SK-N-SH (cell line): ENCODE measurements around the gene TECPR2.

Source experiments
- CTCF ChIP-seq: fragments of 200-600 bp; sonication (generic); IDR thresholded peaks from 2 replicates; pipeline ENCODE4 v1.6.1; 2017; ENCODE audit warnings: antibody characterized with exemption, mild to moderate bottlenecking, moderate library complexity
- FOXM1 ChIP-seq: IDR thresholded peaks from 2 replicates; pipeline ENCODE4 v1.4.0; 2012; ENCODE audit warnings: low read depth, mild to moderate bottlenecking
- POLR2AphosphoS5 ChIP-seq: IDR thresholded peaks from 2 replicates; pipeline ENCODE4 v1.6.1; 2012; ENCODE audit warnings: low read depth, low read length
- RAD21 ChIP-seq: IDR thresholded peaks from 2 replicates; pipeline ENCODE4 v1.6.1; 2012; ENCODE audit warnings: mild to moderate bottlenecking, low read length
- RXRA ChIP-seq: IDR thresholded peaks from 2 replicates; pipeline ENCODE4 v1.4.0; 2012; ENCODE audit warnings: low read depth, mild to moderate bottlenecking, borderline replicate concordance
- TAF1 ChIP-seq: IDR thresholded peaks from 2 replicates; pipeline ENCODE4 v1.6.1; 2012; ENCODE audit warnings: low read depth, mild to moderate bottlenecking, low read length, moderate library complexity, borderline replicate concordance
- TEAD4 ChIP-seq: IDR thresholded peaks from 2 replicates; pipeline ENCODE4 v1.4.0; 2012; ENCODE audit warnings: mild to moderate bottlenecking, borderline replicate concordance; ENCODE audit not compliant: insufficient read depth
- ZBTB33 ChIP-seq: IDR thresholded peaks from 2 replicates; pipeline ENCODE4 v1.4.0; 2012; ENCODE audit warnings: low read depth, borderline replicate concordance

- TF ChIP-seq CTCF (no peak), TAF1 (no peak), FOXM1 (no peak), TEAD4 (no peak), RXRA (no peak), POLR2AphosphoS5 (no peak), ZBTB33 (no peak), RAD21 (no peak)
These were observed 10.5 kb upstream of the TECPR2 start for GRCh38 chr14:102352213-102352612.
